ENCODE data around the gene SLCO2A1.

- no peak for TF ChIP-seq ZNF555 (tag by site-specific recombination; conservative IDR thresholded peaks at IDR 0.05)
- TF ChIP-seq CTCF (tag by site-specific recombination; IDR thresholded peaks at IDR 0.05) = no peak
- TF ChIP-seq PRDM4 (tag by site-specific recombination; IDR thresholded peaks at IDR 0.05) = no peak
- TF ChIP-seq ZNF747 (tag by site-specific recombination; IDR thresholded peaks at IDR 0.05) = no peak
- no peak for TF ChIP-seq SP7 (tag by site-specific recombination; IDR thresholded peaks at IDR 0.05)
- no peak for TF ChIP-seq ZBTB49 (tag by site-specific recombination; IDR thresholded peaks at IDR 0.05; ENCODE audit: low read depth)
- no peak for TF ChIP-seq ZNF214 (tag by site-specific recombination; IDR thresholded peaks at IDR 0.05; ENCODE audit: borderline replicate concordance)
- TF ChIP-seq ZNF76 (tag by site-specific recombination; IDR thresholded peaks at IDR 0.05; ENCODE audit: borderline replicate concordance, low read depth) = no peak
- no peak for TF ChIP-seq ZNF350 (tag by site-specific recombination; IDR thresholded peaks at IDR 0.05)
- no peak for TF ChIP-seq ZNF174 (tag by site-specific recombination; IDR thresholded peaks at IDR 0.05)
Observed at GRCh38 chr3:133965013-133965570, 64.6 kb downstream of the SLCO2A1 start.
